GM21390 (cell line): ENCODE results near the gene EIF4A2.

Experiments used
- ATAC-seq: cut with Tn5 transposase; IDR thresholded peaks from one replicate; pipeline ENCODE4 v1.9.1; 2021; ENCODE audit not compliant: unreplicated experiment

The EIF4A2 gene

GRCh38 chr3:186783058-186783730, at the start of gene EIF4A2:
TSS of gene EIF4A2 (plus strand) at chr3:186783577. CDS start at chr3:186783611, 34 bp downstream.
- peak; percentile 63 for ATAC-seq

GRCh38 chr3:186742618-186743380, 40.6 kb upstream of the EIF4A2 start:
- ATAC-seq, result no peak

- no peak for ATAC-seq
These were observed 39.7 kb upstream of the EIF4A2 start for GRCh38 chr3:186743666-186744065.

GRCh38 chr3:186746008-186746407, 37.4 kb upstream of the EIF4A2 start:
- no peak for ATAC-seq

GRCh38 chr3:186750316-186750715, 33.1 kb upstream of the EIF4A2 start:
- ATAC-seq, result no peak

GRCh38 chr3:186751480-186751879, 31.9 kb upstream of the EIF4A2 start:
- ATAC-seq, result no peak

- no peak for ATAC-seq
These were observed 29.4 kb upstream of the EIF4A2 start for GRCh38 chr3:186754006-186754405.

GRCh38 chr3:186754871-186755270, 28.5 kb upstream of the EIF4A2 start:
- no peak for ATAC-seq

GRCh38 chr3:186757214-186757613, 26.2 kb upstream of the EIF4A2 start:
- no peak for ATAC-seq

GRCh38 chr3:186757686-186758220, 25.6 kb upstream of the EIF4A2 start:
- no peak for ATAC-seq

GRCh38 chr3:186759231-186759930, 24.0 kb upstream of the EIF4A2 start:
- ATAC-seq, result no peak

- ATAC-seq, result no peak
These were observed 23.1 kb upstream of the EIF4A2 start for GRCh38 chr3:186760141-186760833.

- no peak for ATAC-seq
These were observed 22.4 kb upstream of the EIF4A2 start for GRCh38 chr3:186760897-186761447.

- ATAC-seq, result peak; percentile 27
These were observed 11.1 kb upstream of the EIF4A2 start for GRCh38 chr3:186772281-186772694.

- ATAC-seq, result peak; percentile 90
These were observed 10.5 kb upstream of the EIF4A2 start for GRCh38 chr3:186772701-186773417.

GRCh38 chr3:186775999-186776398, 7.4 kb upstream of the EIF4A2 start:
- ATAC-seq, result no peak

GRCh38 chr3:186779204-186779603, 4.2 kb upstream of the EIF4A2 start:
- no peak for ATAC-seq

GRCh38 chr3:186782542-186783057, 777 bp upstream of the EIF4A2 start:
- no peak for ATAC-seq

GRCh38 chr3:186783731-186784515, 546 bp downstream of the EIF4A2 start:
- peak; percentile 73 for ATAC-seq
